CD4-positive, alpha-beta T cell treated with Interferon gamma for 1 hour (primary cell): ENCODE measurements around the gene APMAP.

ENCODE experiments used
- DNase-seq: peaks from one replicate; pipeline ENCODE4 v3.0.0-alpha.2; 2020

The APMAP gene

GRCh38 chr20:24992487-24993205 is at the start of gene APMAP:
APMAP (minus strand) TSS chr20:24992751; CDS start chr20:24992688, 63 bp downstream.
- peak; percentile 94 for DNase-seq

DNA sequence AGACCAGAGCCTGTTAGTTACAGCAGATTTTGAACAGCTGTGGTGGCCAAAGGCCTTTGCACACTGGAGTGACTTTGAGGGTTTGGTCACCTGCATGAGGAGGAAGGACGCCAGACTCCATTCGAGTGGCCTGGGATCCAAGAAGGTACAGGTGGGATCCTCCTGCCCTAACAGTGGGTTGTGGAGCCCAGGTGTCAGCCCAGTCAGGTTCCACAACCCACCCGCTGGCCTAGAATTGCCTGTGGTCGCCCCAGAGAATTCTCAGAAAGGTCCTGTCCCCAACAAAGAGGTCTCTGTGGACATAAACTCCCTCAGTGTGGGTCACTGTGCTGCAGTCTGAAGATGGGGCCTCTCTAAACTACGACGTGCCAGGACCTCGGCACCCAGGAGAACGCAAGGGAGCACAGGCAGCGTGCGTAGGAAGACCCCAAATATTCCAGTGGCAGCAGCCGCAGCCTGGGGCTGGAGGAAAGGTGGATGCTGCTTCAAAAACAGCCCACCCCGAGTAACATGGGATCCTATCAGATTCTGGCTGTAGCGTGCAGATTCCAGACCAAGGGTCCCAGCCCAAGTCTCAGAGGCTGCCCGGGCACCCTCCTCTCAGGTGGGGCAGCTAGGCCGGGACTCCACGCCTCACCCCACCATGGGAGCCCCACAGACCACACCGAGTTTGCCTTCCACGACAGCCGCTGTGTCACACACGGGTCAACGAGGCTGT is 49.4 kb upstream of the APMAP start:
- DNase-seq: no peak

- no peak for DNase-seq
Measured at GRCh38 chr20:25040438-25040831, 47.9 kb upstream of the APMAP start.

GRCh38 chr20:25039697-25040437 is 47.3 kb upstream of the APMAP start:
- no peak for DNase-seq

DNA sequence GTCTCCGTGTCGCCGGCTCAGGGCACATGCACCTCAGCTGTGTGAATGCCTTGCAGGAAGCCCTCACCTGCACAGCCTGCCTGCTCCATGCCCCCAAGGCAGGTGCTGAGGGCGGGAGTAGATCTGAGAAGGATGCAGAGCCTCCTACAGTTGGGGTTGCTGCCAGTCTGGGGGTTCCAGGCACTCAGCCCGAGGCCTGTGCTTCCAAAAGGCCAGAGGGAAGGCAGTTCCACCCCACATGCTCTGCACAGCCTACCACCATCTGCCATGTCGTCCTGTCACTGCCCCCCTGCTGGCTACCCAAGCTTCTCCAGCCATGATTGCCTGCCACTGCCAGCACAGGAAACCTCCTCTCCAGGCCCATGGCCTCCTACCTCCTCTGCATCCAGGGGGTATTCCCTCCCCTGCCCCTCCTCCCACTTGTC is 46.1 kb upstream of the APMAP start:
- DNase-seq: no peak

- no peak for DNase-seq
Measured at GRCh38 chr20:25038103-25038410, 45.5 kb upstream of the APMAP start.

DNA sequence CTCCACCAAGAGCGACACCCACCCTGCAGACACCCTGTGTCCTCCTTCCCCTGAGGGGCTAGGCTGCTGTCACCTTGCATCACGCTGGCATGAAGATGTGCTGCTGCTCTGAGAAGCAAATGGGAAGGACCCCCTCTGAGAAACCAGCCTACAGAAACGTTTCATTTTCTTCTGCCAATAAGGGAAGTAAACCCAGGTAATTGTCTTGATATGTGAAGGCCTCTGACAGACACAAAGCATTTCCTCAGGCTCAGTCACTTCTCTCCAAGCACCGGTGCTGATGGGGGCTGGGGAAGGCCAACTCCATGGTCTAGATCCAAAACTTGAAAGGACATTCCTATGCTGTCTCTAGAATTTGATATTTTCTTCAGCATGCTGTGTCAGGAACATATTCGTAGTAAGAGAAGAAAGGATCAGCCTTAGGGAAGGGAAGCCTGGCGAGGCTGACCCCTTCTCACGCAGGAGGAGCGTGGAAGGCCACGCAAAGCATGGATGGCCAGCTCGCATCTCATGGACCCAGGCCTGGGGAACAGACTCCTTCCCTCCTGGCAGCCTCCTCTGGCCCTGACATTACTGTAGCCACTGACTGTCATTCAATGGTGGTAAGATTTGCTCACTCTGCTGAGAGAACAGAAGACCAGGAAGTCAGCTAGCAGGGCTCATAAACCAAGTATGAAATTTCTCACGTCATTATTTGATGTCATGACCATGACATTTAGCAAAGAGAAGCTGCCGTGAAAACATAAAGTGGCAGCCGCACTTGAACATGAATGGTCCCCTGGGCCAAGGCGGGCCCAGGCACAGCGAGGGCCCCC is 44.9 kb upstream of the APMAP start:
- DNase-seq: no peak

GRCh38 chr20:25036331-25036936 is 43.9 kb upstream of the APMAP start:
- no peak for DNase-seq

DNA sequence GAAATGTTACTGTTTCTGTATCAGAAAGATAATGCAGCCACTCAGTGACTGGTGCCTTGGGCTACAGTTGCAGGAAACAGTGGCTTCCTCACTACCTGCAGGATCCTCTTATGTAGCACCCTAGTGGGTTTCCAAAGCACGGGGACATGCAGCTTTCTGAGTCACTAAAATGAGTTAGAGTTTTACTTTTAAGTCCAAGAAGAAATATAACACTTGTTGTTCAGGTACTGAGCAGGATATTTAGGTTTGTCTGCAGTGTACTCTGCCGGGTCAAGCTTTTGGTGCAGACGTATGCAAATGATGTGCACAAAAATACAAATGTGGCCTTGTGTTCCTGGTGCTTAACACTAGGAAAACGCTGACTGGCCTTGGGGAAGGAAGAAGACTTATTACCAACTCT is 43.4 kb upstream of the APMAP start:
- DNase-seq: no peak

GRCh38 chr20:25033924-25034300 is 41.4 kb upstream of the APMAP start:
- DNase-seq: no peak

DNA sequence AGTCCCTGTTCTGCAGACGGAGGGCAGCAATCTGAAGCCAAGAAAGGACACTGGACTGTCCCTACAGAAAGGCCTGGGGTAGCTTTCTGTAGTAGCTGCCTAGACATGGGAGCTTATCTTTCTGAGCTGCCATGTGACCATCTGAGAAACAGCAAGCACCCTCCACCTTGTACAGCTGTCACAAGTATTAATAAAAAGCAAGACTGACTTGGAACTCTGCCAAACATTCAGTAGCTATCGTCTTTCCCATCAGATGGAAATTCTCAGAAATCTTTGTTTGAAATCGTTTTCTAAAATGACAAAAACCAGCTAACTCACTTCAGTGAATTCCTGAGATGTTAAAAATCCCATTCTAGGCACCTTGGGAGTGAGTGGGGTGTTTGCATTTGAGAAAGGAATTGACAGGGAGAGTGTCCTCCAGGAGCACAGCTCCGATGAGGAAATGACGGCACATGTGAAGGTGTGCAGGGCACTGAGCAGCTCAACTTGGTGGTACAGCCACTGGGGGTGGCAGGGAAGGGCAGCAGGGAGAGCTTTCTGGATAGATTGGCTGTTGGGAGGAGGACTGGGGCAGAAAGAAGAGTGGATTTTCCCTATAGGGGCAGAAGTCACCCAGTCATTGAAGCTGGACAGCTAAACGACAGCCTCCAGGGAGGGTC is 40.8 kb upstream of the APMAP start:
- DNase-seq: no peak

- DNase-seq: no peak
Measured at GRCh38 chr20:25032478-25033264, 40.1 kb upstream of the APMAP start.

GRCh38 chr20:25032065-25032477 is 39.5 kb upstream of the APMAP start:
- DNase-seq: no peak

- DNase-seq: no peak
Measured at GRCh38 chr20:25031241-25031640, 38.7 kb upstream of the APMAP start.

DNA sequence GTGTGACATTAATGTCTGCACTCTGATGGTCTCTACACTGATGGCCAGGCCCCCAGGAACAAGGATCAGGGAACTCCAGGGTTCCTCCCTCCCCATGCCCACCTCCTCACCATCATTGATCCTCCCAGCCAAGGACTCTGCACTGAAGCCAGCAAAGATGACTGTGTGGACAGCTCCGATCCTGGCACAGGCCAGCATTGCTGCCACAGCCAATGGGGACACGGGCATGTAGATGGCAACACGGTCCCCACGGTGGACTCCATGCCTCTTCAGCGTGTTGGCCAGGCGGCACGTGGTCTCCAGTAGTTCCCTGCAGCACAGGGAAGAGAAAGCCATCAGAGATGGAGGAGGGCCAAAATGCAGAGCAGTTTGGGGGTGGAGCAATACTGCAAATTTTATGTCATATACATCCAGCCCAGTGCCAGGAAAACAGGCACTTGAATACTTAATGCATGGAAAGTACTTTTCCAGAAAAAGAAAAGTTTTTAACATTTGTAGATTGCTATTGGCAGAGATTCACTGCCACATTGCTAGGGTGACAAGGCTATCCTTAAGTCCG is 38.2 kb upstream of the APMAP start:
- no peak for DNase-seq

DNA sequence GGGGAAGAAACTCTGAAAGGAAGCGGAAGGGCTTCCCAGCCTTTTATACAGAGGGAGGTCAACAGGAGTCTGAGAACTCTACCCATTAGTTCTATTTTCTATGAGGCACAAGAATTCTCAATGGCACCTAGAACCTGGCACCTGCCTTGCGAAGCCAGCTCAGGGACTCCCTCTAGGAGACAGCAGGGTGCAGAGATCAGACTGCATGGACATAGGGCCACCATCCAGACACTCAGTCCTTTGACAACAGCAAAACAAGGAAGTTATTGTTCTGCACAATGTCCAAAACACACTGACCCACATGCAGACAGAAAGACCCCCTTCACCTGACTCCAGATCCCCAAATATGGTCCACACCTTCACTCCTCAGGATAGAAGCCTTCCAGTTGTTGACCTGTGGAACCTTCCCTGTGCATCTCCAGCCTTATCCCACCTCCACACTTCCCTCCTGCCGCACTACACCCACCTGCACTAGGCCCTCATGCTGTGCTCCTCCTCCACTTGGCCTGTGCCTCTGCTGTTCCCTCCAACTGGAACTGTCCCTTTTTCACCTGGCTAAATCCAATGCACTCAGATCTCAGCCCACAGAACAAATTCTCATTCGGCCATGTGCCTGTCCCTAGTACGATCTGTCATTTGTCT is 37.6 kb upstream of the APMAP start:
- DNase-seq: no peak

DNA sequence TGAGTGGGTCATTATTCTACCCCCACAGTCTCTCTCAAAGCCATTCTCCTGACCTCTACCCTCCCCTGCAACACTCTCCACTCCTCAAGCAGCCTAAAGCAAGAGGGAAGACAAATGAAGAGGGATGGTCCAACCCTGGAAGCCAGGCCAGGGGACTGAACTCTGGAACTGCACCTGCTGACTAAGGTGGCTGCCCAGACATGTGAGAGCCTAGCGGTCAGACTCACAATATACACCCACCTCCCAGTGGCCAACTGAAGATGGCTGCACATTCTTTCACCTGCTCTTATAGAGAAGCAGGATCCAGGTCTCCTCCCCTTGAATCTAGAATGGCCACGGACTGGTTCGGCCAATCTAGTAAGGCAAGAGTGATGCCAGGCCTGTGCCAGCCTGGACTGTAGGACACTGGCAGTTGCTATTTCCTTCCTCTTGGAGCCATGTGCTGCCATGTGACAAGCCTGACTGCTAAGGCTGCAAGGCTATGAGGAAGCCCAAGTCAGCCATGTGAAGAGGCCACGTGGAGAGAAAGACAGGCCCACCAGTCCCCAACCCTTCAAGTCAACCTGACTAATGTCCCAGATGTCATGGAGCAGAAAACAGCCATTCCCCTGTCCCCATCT is 33.5 kb upstream of the APMAP start:
- DNase-seq: no peak

- DNase-seq: no peak
Measured at GRCh38 chr20:25025091-25025861, 32.7 kb upstream of the APMAP start.

- no peak for DNase-seq
Measured at GRCh38 chr20:25024171-25024570, 31.6 kb upstream of the APMAP start.
